K562 (cell line): ENCODE results near the gene ASMT. TPM values are rescaled to one million over a fixed set of nuclear protein-coding genes. Genes with fewer than 3 reads are reported as not detected.

Experiments used
- ATAC-seq: fragments of 200-7000 bp; cut with Tn5 transposase; 3 replicates; pipeline ENCODE4 v1.9.1; 2020; ENCODE audit warnings: moderate library complexity
- BruUV-seq: library from RNA; stranded (reverse); fragments of 400-500 nt; replicated peaks from 2 replicates; lab custom pipeline; 2021; lab: Mats Ljungman, UMichigan
- CTCF ChIA-PET: fragments of 300-600 bp; formaldehyde crosslinking; extraction: SDS; loops from one replicate; lab custom pipeline; 2021; ENCODE audit warnings: low intra/inter-chr PET ratio; lab: Yijun Ruan, JAX
- POLR2A ChIA-PET: fragments of 300-600, 350-650 bp; sonication (Branson Sonifier 250); formaldehyde crosslinking; extraction: SDS; loops from one replicate; lab custom pipeline; 2021; ENCODE audit warnings: antibody characterized with exemption, inconsistent platforms; lab: Yijun Ruan, JAX
- DNase-seq, 4 experiments: peaks; one replicate each; pipeline versions ENCODE4 v3.0.0 to v3.0.0-alpha.2; 2011 to 2018; ENCODE audit warnings: low spot score in 3 of 4, mixed read lengths in 3 of 4; ENCODE audit errors: extremely low read depth in 1 of 4
- FAIRE-seq: peaks from 2 replicates; lab custom pipeline; 2011; peaks lifted over from hg19 to GRCh38; lab: Jason Lieb, UNC
- H2AFZ ChIP-seq: 2 replicates; pipeline ENCODE4 v1.6.0; 2011; ENCODE audit warnings: low read depth, low read length, control low read depth, inconsistent platforms
- H3K27ac ChIP-seq: fragments of 200-600 bp; 3 replicates; pipeline ENCODE4 v1.8.0; 2011; ENCODE audit warnings: low read depth, mild to moderate bottlenecking, control low read depth, inconsistent platforms, low read length, moderate library complexity, mixed read lengths; ENCODE audit errors: extremely low read depth
- H3K27me3 ChIP-seq, 2 experiments: fragments of 300-600 bp in 1 of 2; 2 replicates in 1 of 2; 3 replicates in 1 of 2; pipeline versions ENCODE4 v1.6.0 to v1.8.0; 2011; ENCODE audit warnings: inconsistent platforms in 2 of 2, low read length in 2 of 2, mild to moderate bottlenecking in 1 of 2, mixed read lengths in 1 of 2, moderate library complexity in 1 of 2; ENCODE audit not compliant: control insufficient read depth in 2 of 2, insufficient read depth in 2 of 2
- H3K36me3 ChIP-seq: fragments of 300-600 bp; 3 replicates; pipeline ENCODE4 v1.8.0; 2011; ENCODE audit warnings: mild to moderate bottlenecking, low read length, inconsistent platforms; ENCODE audit not compliant: control insufficient read depth, insufficient read depth
- H3K4me1 ChIP-seq, 2 experiments: fragments of 200-600 bp in 1 of 2; replicated peaks in 1 of 2; 2 replicates in 1 of 2; 3 replicates in 1 of 2; pipeline versions ENCODE4 v1.5.1 to v1.8.0; 2011; ENCODE audit warnings: inconsistent platforms in 2 of 2, low read length in 2 of 2, mild to moderate bottlenecking in 1 of 2, mixed read lengths in 1 of 2, moderate library complexity in 1 of 2; ENCODE audit not compliant: control insufficient read depth in 2 of 2, insufficient read depth in 2 of 2
- H3K4me2 ChIP-seq: 2 replicates; pipeline ENCODE4 v1.6.1; 2011; ENCODE audit warnings: low read length, control low read depth, inconsistent platforms, mixed read lengths; ENCODE audit not compliant: insufficient read depth
- H3K4me3 ChIP-seq: fragments of 200-600 bp; sonication (generic), shearing (Covaris generic); 2 replicates; pipeline ENCODE4 v1.5.1; 2016; ENCODE audit warnings: control low read depth, inconsistent platforms
- H3K79me2 ChIP-seq: fragments of 200-600 bp; 3 replicates; pipeline ENCODE4 v1.8.0; 2011; ENCODE audit warnings: low read length, inconsistent platforms; ENCODE audit not compliant: control insufficient read depth, insufficient read depth
- H3K9ac ChIP-seq, 2 experiments: 2 replicates each; pipeline versions ENCODE4 v1.6.0 to v1.6.1; 2011; ENCODE audit warnings: low read depth in 2 of 2, low read length in 2 of 2, control low read depth in 1 of 2, inconsistent platforms in 1 of 2, mild to moderate bottlenecking in 1 of 2, mixed read lengths in 1 of 2; ENCODE audit not compliant: insufficient read depth in 1 of 2
- H3K9me1 ChIP-seq: one replicate; pipeline ENCODE4 v1.6.0; 2011; ENCODE audit warnings: inconsistent platforms, mild to moderate bottlenecking, low read length, moderate library complexity; ENCODE audit not compliant: control insufficient read depth, insufficient read depth
- H3K9me3 ChIP-seq: replicated peaks from 2 replicates; pipeline ENCODE4 v1.5.1; 2011; ENCODE audit warnings: low read depth, low read length, inconsistent platforms; ENCODE audit not compliant: control insufficient read depth, insufficient read depth
- H4K20me1 ChIP-seq: replicated peaks from 2 replicates; pipeline ENCODE4 v1.6.1; 2011; ENCODE audit warnings: low read length, inconsistent platforms, mixed read lengths; ENCODE audit not compliant: control insufficient read depth, insufficient read depth
- L3MBTL2 ChIP-seq: fragments of 450-650 bp; IDR thresholded peaks from 2 replicates; pipeline ENCODE4 v1.6.1; 2016; ENCODE audit warnings: mild to moderate bottlenecking, moderate library complexity
- ZBTB33 ChIP-seq: sonication (generic); formaldehyde crosslinking; IDR thresholded peaks from 2 replicates; pipeline ENCODE4 v1.8.1; 2023; ENCODE audit warnings: mild to moderate bottlenecking, missing genetic modification reagents
- ZMIZ1 ChIP-seq, 2 experiments: fragments of 150-350 bp in 1 of 2; IDR thresholded peaks; 2 replicates each; pipeline ENCODE4 v1.6.1; 2012 to 2016; ENCODE audit warnings: low read depth in 2 of 2, low read length in 2 of 2, mild to moderate bottlenecking in 1 of 2, moderate library complexity in 1 of 2
- WGBS: fragments of 100-300 bp; shearing (Covaris generic); methylation state at CpG from one replicate; pipeline ENCODE4 v1.1.6; 2016; ENCODE audit warnings: low coverage, mixed read lengths; ENCODE audit not compliant: insufficient coverage; ENCODE audit errors: missing lambda C conversion rate; 5-methylcytosine and 5-hydroxymethylcytosine counted together
- in situ Hi-C: fragments of 300-500 bp; cut with MboI; formaldehyde crosslinking; loops from 4 replicates; pipeline ENCODE4 v1.15.0; 2018; ENCODE audit warnings: inconsistent platforms, mixed read lengths
- intact Hi-C: fragments of 100-400 bp; cut with micrococcal nuclease; formaldehyde crosslinking; loops from 2 replicates; pipeline ENCODE4 v1.14.2; 2022
- polyA plus RNA-seq, 8 experiments: library from polyadenylated mRNA; depleted of rRNA in 4 of 8; stranded (reverse) in 5 of 8; unstranded in 3 of 8; fragments of >200 nt; fragmentation: Nextera tagmentation in 2 of 8; fragmentation: Illumina TruSeq in 1 of 8; extraction: Ambion mirVana in 2 of 8; extraction: Trizol in 1 of 8; gene quantifications; 2 replicates each; pipeline versions ENCODE4 v1.2.1 to v1.2.3, GENCODE V29; 2011 to 2014; ENCODE audit warnings: inconsistent platforms in 1 of 8, missing spikeins in 1 of 8
- total RNA-seq, 7 experiments: library from RNA; depleted of rRNA in 6 of 7; stranded (reverse); fragments of >200 nt in 6 of 7; fragmentation: Illumina TruSeq in 2 of 7; extraction: Trizol in 2 of 7; gene quantifications; 2 replicates each; pipeline versions ENCODE4 v1.2.1 to v1.2.3, GENCODE V29; 2011 to 2021; ENCODE audit warnings: low replicate concordance in 1 of 7

The ASMT gene
- total and polyA plus RNA-seq, 9 of the 15 experiments (the other 6 are each of a cell fraction or from before 2014, with no cell fraction given), result 0.06 TPM; not detected in 8

GRCh38 chrX:1686642-1687041 is 71.8 kb downstream of the ASMT start:
- FAIRE-seq, result no peak
- Histone ChIP-seq H2AFZ (no peak overlapping the region), H4K20me1 (no peaks in the 10 kb centered on the region), H3K36me3 (no peaks in the 10 kb centered on the region), H3K4me1 (no peaks in the 10 kb centered on the region), H3K27ac (no peak overlapping the region), H3K27me3 (no peaks in the 10 kb centered on the region), H3K9me3 (no peaks in the 10 kb centered on the region), H3K4me3 (no peak overlapping the region), H3K9ac (no peak overlapping the region), H3K79me2 (no peaks in the 10 kb centered on the region), H3K4me2 (no peak overlapping the region)
- 0% methylated on average over 2 of the region's 2 CpGs for WGBS
- POLR2A ChIA-PET, result no interaction called here
- no peak for DNase-seq
- intact Hi-C loops (no loop called here), in situ Hi-C loops (loop anchor here (10.0 kb wide), 1 partner anchor 448 kb away; no protein-coding TSS in a partner anchor)
- no peak for ATAC-seq
- TF ChIP-seq ZBTB33 (CRISPR knock-in tag), result no peak
- TF ChIP-seq ZMIZ1 (IDR thresholded peaks at IDR 0.05; ENCODE audit: low read depth in 2 of 2, low read length in 2 of 2), result no peak
- TF ChIP-seq L3MBTL2, result no peak
- TF ChIP-seq, all 486 proteins: peak for 0
- H3K9me1 ChIP-seq, result no peaks in the 10 kb centered on the region
- CTCF ChIA-PET, result no interaction called here
- BruUV-seq, result no TSS peak

Other genes with a start within 250 kb of the ASMT start
- 150 and 196 TPM in 2 replicates for gene SLC25A6, start 222.9 kb upstream of the ASMT start, total RNA-seq (2014; rRNA removed)
- gene SLC25A6, start 222.9 kb upstream of the ASMT start, total RNA-seq (2014; rRNA removed; fragmentation: Illumina TruSeq; extraction: Trizol), result 43.0 and 58.7 TPM in 2 replicates
- gene SLC25A6, start 222.9 kb upstream of the ASMT start, total RNA-seq (2015; rRNA removed; fragmentation: Illumina TruSeq; extraction: Trizol), result 177 and 181 TPM in 2 replicates
- 318 and 330 TPM in 2 replicates for gene SLC25A6, start 222.9 kb upstream of the ASMT start, total RNA-seq (2021)
- gene SLC25A6, start 222.9 kb upstream of the ASMT start, polyA plus RNA-seq (2011; rRNA removed), result 129 and 261 TPM in 2 replicates
- 118 and 276 TPM in 2 replicates for gene SLC25A6, start 222.9 kb upstream of the ASMT start, polyA plus RNA-seq (2014; fragmentation: Illumina TruSeq; extraction: Trizol)
- gene SLC25A6, start 222.9 kb upstream of the ASMT start, polyA plus RNA-seq (2014; fragmentation: Nextera tagmentation; extraction: Ambion mirVana), result 10 to 100 TPM; 24.6 to 39.3 TPM
- gene SLC25A6, start 222.9 kb upstream of the ASMT start, polyA plus RNA-seq (2014; rRNA removed), result 260 and 272 TPM in 2 replicates
- gene ASMTL, start 162.2 kb upstream of the ASMT start, total RNA-seq (2014; rRNA removed), result 11.8 and 12.2 TPM in 2 replicates
- gene ASMTL, start 162.2 kb upstream of the ASMT start, total RNA-seq (2014; rRNA removed; fragmentation: Illumina TruSeq; extraction: Trizol), result 3.9 and 4.4 TPM in 2 replicates
- 7.1 and 8.2 TPM in 2 replicates for gene ASMTL, start 162.2 kb upstream of the ASMT start, total RNA-seq (2015; rRNA removed; fragmentation: Illumina TruSeq; extraction: Trizol)
- 18.0 and 20.6 TPM in 2 replicates for gene ASMTL, start 162.2 kb upstream of the ASMT start, total RNA-seq (2021)
- 7.8 and 13.9 TPM in 2 replicates for gene ASMTL, start 162.2 kb upstream of the ASMT start, polyA plus RNA-seq (2011; rRNA removed)
- 7.6 and 11.9 TPM in 2 replicates for gene ASMTL, start 162.2 kb upstream of the ASMT start, polyA plus RNA-seq (2014; fragmentation: Illumina TruSeq; extraction: Trizol)
- gene ASMTL, start 162.2 kb upstream of the ASMT start, polyA plus RNA-seq (2014; fragmentation: Nextera tagmentation; extraction: Ambion mirVana), result 1 to 10 TPM in 1 of 2 experiments, under 1 TPM in 1; 0.56 to 1.2 TPM
- 17.1 and 20.3 TPM in 2 replicates for gene ASMTL, start 162.2 kb upstream of the ASMT start, polyA plus RNA-seq (2014; rRNA removed)
- 0.08 and 0.09 TPM in 2 replicates for gene P2RY8, start 77.9 kb upstream of the ASMT start, total RNA-seq (2014; rRNA removed)
- gene P2RY8, start 77.9 kb upstream of the ASMT start, total RNA-seq (2014; rRNA removed; fragmentation: Illumina TruSeq; extraction: Trizol), result 0.03 and 0.04 TPM in 2 replicates
- 0.57 and 0.69 TPM in 2 replicates for gene P2RY8, start 77.9 kb upstream of the ASMT start, total RNA-seq (2015; rRNA removed; fragmentation: Illumina TruSeq; extraction: Trizol)
- gene P2RY8, start 77.9 kb upstream of the ASMT start, total RNA-seq (2021), result 0.31 and 0.72 TPM in 2 replicates
- not detected in 2 replicates for gene P2RY8, start 77.9 kb upstream of the ASMT start, polyA plus RNA-seq (2011; rRNA removed)
- gene P2RY8, start 77.9 kb upstream of the ASMT start, polyA plus RNA-seq (2014; fragmentation: Illumina TruSeq; extraction: Trizol), result 0.07 and 0.14 TPM in 2 replicates
- gene P2RY8, start 77.9 kb upstream of the ASMT start, polyA plus RNA-seq (2014; fragmentation: Nextera tagmentation; extraction: Ambion mirVana), result not detected
- 0.04 and 0.07 TPM in 2 replicates for gene P2RY8, start 77.9 kb upstream of the ASMT start, polyA plus RNA-seq (2014; rRNA removed)
- 26.8 and 28.0 TPM in 2 replicates for gene AKAP17A, start 23.5 kb upstream of the ASMT start, total RNA-seq (2014; rRNA removed)
- 5.5 and 6.1 TPM in 2 replicates for gene AKAP17A, start 23.5 kb upstream of the ASMT start, total RNA-seq (2014; rRNA removed; fragmentation: Illumina TruSeq; extraction: Trizol)
- gene AKAP17A, start 23.5 kb upstream of the ASMT start, total RNA-seq (2015; rRNA removed; fragmentation: Illumina TruSeq; extraction: Trizol), result 12.0 and 13.5 TPM in 2 replicates
- 24.2 TPM in 2 replicates for gene AKAP17A, start 23.5 kb upstream of the ASMT start, total RNA-seq (2021)
- gene AKAP17A, start 23.5 kb upstream of the ASMT start, polyA plus RNA-seq (2011; rRNA removed), result 7.8 and 14.2 TPM in 2 replicates
- 8.2 and 10.4 TPM in 2 replicates for gene AKAP17A, start 23.5 kb upstream of the ASMT start, polyA plus RNA-seq (2014; fragmentation: Illumina TruSeq; extraction: Trizol)
- 1 to 10 TPM; 1.2 to 1.3 TPM for gene AKAP17A, start 23.5 kb upstream of the ASMT start, polyA plus RNA-seq (2014; fragmentation: Nextera tagmentation; extraction: Ambion mirVana)
- 22.2 and 29.5 TPM in 2 replicates for gene AKAP17A, start 23.5 kb upstream of the ASMT start, polyA plus RNA-seq (2014; rRNA removed)